Type B pancreatic cell (in vitro differentiated cells): Measurements from ENCODE around the gene RGCC. TPM values are rescaled to one million over a fixed set of nuclear protein-coding genes. Genes with fewer than 3 reads are reported as not detected.

Source experiments
- DNase-seq: peaks from one replicate; pipeline ENCODE4 v3.0.0; 2021; ENCODE audit warnings: mixed read lengths; ENCODE audit not compliant: unreplicated experiment; ENCODE audit errors: extremely low spot score
- H3K27ac Mint-ChIP-seq: 2 replicates; pipeline ENCODE4 v1.8.0; 2021; ENCODE audit warnings: mild to moderate bottlenecking, mixed read lengths
- H3K27me3 Mint-ChIP-seq: 2 replicates; pipeline ENCODE4 v1.8.0; 2021; ENCODE audit warnings: mixed read lengths
- H3K36me3 Mint-ChIP-seq: 2 replicates; pipeline ENCODE4 v1.8.0; 2021; ENCODE audit warnings: mixed read lengths
- H3K4me1 Mint-ChIP-seq: one replicate; pipeline ENCODE4 v1.8.0; 2021; ENCODE audit warnings: mixed read lengths; ENCODE audit not compliant: unreplicated experiment
- H3K4me3 Mint-ChIP-seq: 2 replicates; pipeline ENCODE4 v1.8.0; 2021; ENCODE audit warnings: mild to moderate bottlenecking, mixed read lengths
- H3K9me3 Mint-ChIP-seq: 2 replicates; pipeline ENCODE4 v1.8.0; 2021; ENCODE audit warnings: mixed read lengths
- total RNA-seq: library from RNA; stranded (reverse); gene quantifications from 2 replicates; pipeline ENCODE4 v1.2.1, GENCODE V29; 2021; ENCODE audit warnings: low replicate concordance
- TF ChIP-seq, protein P1 (sequence below): fragments of 200-600 bp; sonication (generic); conservative IDR thresholded peaks from 2 replicates; pipeline ENCODE4 v1.5.0; 2021; ENCODE audit warnings: antibody characterized with exemption, mild to moderate bottlenecking

The RGCC gene
- total RNA-seq, 1 donor from 2014 or later, result 2.7 TPM

DNA sequence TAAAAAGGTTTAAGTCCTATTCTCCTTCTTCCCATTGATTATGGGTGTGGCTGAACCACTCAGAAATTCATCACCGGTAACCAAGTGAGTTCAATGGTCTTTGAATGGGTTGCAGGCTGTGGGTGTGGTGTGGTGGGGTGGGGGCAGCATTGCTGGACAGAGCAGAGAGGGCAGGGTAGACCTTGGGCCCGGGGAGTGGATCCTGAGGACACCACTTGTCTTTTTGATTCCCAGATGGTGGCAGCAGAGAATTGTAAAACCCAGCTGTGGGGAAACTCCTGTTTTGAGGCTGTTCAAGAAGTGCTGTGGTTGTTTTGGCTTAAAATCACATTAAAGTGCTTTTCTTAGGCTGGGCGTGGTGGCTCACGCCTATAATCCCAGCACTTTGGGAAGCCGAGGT lies 45.8 kb upstream of the RGCC start:
- Mint-ChIP-seq H3K27ac (no peak overlapping the region), H3K4me1 (no peaks in the 10 kb centered on the region), H3K4me3 (no peak overlapping the region), H3K36me3 (no peaks in the 10 kb centered on the region), H3K9me3 (no peaks in the 10 kb centered on the region), H3K27me3 (no peaks in the 10 kb centered on the region)
- TF ChIP-seq, protein P1, sequence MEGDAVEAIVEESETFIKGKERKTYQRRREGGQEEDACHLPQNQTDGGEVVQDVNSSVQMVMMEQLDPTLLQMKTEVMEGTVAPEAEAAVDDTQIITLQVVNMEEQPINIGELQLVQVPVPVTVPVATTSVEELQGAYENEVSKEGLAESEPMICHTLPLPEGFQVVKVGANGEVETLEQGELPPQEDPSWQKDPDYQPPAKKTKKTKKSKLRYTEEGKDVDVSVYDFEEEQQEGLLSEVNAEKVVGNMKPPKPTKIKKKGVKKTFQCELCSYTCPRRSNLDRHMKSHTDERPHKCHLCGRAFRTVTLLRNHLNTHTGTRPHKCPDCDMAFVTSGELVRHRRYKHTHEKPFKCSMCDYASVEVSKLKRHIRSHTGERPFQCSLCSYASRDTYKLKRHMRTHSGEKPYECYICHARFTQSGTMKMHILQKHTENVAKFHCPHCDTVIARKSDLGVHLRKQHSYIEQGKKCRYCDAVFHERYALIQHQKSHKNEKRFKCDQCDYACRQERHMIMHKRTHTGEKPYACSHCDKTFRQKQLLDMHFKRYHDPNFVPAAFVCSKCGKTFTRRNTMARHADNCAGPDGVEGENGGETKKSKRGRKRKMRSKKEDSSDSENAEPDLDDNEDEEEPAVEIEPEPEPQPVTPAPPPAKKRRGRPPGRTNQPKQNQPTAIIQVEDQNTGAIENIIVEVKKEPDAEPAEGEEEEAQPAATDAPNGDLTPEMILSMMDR, result peak; percentile 42
- no peak for DNase-seq

DNA sequence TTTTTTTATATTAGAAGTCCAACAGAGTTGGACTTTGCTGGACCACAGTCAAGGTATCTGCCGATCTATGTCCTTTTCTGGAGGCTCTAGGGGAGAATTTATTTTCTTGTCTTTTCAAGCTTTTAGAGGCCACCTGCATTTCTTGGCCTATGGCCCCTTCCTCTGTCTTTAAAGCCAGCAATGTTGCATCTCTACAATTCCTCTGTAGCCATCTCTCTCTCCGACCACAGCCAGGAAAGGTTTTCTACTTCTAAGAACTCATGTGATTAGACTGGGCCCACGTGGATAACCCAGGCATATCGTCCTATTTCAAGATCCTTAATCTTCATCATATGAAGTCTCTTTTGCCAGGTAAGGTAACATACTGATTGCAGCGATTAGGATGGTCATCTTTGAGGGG lies 43.5 kb upstream of the RGCC start:
- TF ChIP-seq, protein P1, result no peak
- H3K27ac Mint-ChIP-seq, result no peak overlapping the region
- H3K4me1 Mint-ChIP-seq, result peaks cover 4% of the 10 kb centered on the region
- no peak for DNase-seq
- H3K36me3 Mint-ChIP-seq, result no peaks in the 10 kb centered on the region
- H3K27me3 Mint-ChIP-seq, result no peaks in the 10 kb centered on the region
- peaks cover 6% of the 10 kb centered on the region for H3K9me3 Mint-ChIP-seq
- no peak overlapping the region for H3K4me3 Mint-ChIP-seq

DNA sequence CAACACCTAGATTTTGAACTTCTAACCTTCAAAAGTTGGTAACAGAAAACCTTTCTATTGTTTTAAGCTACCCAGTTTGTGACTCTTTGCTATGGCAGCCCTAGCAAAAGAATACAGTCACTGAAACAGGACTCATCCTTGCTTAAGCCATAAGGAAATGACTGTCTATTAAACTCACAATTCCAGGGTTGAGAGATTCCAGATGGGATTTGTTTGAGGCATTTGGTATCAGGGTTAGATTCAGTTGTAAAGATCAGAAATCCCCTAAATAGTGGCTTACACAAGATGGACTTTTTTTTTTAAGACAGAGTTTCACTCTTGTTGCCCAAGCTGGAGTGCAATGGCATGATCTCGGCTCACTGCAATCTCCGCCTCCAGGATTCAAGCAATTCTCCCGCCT lies 41.1 kb upstream of the RGCC start:
- H3K4me3 Mint-ChIP-seq, result no peak overlapping the region
- peaks cover 6% of the 10 kb centered on the region for H3K9me3 Mint-ChIP-seq
- no peaks in the 10 kb centered on the region for H3K36me3 Mint-ChIP-seq
- no peak for DNase-seq
- TF ChIP-seq, protein P1, result no peak
- H3K27ac Mint-ChIP-seq, result no peak overlapping the region
- no peaks in the 10 kb centered on the region for H3K27me3 Mint-ChIP-seq
- peaks cover 4% of the 10 kb centered on the region for H3K4me1 Mint-ChIP-seq

DNA sequence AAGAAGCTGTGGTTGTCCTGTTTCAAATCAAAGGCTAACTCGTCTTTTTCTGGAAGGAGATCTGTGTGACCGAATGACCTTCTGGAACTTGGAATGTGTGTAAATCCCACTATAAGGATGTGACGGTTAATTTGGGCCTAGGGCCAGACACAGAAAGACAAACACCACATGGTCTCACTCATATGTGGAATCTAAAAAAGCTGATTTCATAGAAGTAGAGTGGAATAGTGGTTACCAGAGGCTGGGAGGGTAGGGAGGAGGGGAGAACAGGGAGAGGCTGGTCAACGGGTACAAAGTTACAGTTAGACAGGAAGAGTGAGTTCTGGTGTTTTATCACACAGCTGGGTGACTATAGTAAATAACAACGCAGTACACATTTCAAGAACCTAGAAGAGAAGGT lies 39.3 kb upstream of the RGCC start:
- Mint-ChIP-seq H3K9me3 (peaks cover 6% of the 10 kb centered on the region), H3K27me3 (no peaks in the 10 kb centered on the region), H3K36me3 (no peaks in the 10 kb centered on the region), H3K4me1 (peaks cover 4% of the 10 kb centered on the region), H3K4me3 (no peak overlapping the region), H3K27ac (no peak overlapping the region)
- DNase-seq, result no peak
- TF ChIP-seq, protein P1, result no peak

DNA sequence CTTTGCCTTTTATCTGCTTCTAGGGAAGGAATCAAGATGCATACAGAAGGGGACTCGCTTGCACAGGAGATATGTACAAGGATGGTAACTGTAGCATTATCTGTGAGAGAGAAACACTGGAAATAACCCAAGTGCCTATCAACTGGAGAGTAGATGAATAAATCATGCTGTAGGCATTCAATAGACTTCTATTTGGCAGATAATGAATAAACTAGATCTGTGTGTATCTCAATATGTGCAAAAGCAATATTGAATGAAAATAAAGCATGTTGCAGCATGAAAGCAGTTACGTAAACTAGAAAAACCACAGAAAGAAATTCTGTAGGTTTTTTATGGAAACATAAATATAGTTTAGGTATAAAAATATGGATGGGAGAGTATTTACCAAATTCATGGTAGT lies 38.6 kb upstream of the RGCC start:
- no peak for DNase-seq
- no peak overlapping the region for H3K27ac Mint-ChIP-seq
- TF ChIP-seq, protein P1, result no peak
- H3K9me3 Mint-ChIP-seq, result peaks cover 6% of the 10 kb centered on the region
- H3K4me3 Mint-ChIP-seq, result no peak overlapping the region
- no peaks in the 10 kb centered on the region for H3K36me3 Mint-ChIP-seq
- peaks cover 4% of the 10 kb centered on the region for H3K4me1 Mint-ChIP-seq
- H3K27me3 Mint-ChIP-seq, result no peaks in the 10 kb centered on the region

DNA sequence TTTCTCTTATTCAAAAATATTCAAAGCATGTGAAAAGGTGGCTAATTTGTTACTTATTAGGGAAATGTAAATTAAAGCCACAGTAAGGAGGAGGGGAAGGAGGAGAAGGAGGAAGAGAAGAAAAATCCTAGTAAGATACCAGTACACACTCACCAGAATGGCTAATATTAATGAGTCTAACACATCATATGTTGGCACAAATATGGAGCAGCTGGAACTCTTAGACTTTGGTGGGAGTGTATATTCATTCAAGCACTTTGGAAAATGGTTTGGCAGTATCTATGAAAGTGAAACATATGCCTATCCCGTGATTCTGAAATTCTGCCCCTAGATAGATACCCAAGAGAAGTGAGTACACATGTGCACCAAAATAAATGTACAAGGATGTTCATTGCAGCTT lies 38.1 kb upstream of the RGCC start:
- Mint-ChIP-seq H3K27ac (no peak overlapping the region), H3K4me1 (peaks cover 4% of the 10 kb centered on the region), H3K27me3 (no peaks in the 10 kb centered on the region), H3K9me3 (peaks cover 6% of the 10 kb centered on the region), H3K36me3 (no peaks in the 10 kb centered on the region), H3K4me3 (no peak overlapping the region)
- TF ChIP-seq, protein P1, result no peak
- no peak for DNase-seq
